Left cardiac atrium (tissue), 4 donors: ENCODE data around the gene SEMA5B. TPM values are rescaled to one million over a fixed set of nuclear protein-coding genes. Genes with fewer than 3 reads are reported as not detected.

ENCODE experiments used
- ATAC-seq, 2 donors: fragments of 200-7000 bp; cut with Tn5 transposase; one replicate each; pipeline ENCODE4 v1.9.1; 2020; ENCODE audit warnings: mild to moderate bottlenecking in 2 of 2, moderate library complexity in 2 of 2
- DNase-seq: peaks from one replicate; pipeline ENCODE4 v3.0.0-alpha.2; 2020
- intact Hi-C, 2 donors: fragments of 100-400 bp; cut with DNase I; formaldehyde crosslinking; loops; one replicate each; pipeline versions ENCODE4 v1.14.1 to v1.15.1; 2022 to 2023
- total RNA-seq, 2 donors: library from RNA; stranded (reverse); fragmentation: NEBNext Ultra II Directional; extraction: Animal tissue kit (Norgen Biotek cat#: 25700); gene quantifications; one replicate each; pipeline ENCODE4 v1.2.1, GENCODE V29; 2021
- donor health status: DM: no; HTN: yes; CAD: no.
- donor health status: DM: no; HTN: yes; CAD: no; lungs with severe emphysema.
- donor health status: DM: yes; HTN: yes; CAD: no.
- donor health status: Dilated cardiomyopathy.

SEMA5B gene
- total RNA-seq, 2 donors from 2014 or later = 1.7 to 2.4 TPM

DNA sequence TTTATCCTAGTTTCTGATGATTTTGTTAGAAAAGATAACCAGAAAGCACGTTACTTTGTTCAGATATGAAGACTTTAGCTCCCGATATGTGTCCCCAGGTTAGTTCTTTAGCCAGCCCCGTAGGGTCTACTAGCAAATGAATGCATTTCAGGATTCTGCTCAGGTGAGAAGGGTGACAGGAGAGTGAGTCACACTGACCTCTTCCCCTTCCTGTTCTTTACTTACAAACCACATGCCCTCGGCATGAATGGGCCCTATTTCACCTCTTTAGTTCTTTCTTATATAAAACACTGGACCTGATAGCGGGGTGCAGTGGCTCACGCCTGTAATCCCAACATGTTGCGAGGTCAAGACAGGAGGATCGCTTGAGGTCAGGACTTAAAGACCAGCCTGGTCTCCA, 134.3 kb downstream of the SEMA5B start:
- ATAC-seq = no peak
- DNase-seq = no peak
- intact Hi-C loops = no loop called here

DNA sequence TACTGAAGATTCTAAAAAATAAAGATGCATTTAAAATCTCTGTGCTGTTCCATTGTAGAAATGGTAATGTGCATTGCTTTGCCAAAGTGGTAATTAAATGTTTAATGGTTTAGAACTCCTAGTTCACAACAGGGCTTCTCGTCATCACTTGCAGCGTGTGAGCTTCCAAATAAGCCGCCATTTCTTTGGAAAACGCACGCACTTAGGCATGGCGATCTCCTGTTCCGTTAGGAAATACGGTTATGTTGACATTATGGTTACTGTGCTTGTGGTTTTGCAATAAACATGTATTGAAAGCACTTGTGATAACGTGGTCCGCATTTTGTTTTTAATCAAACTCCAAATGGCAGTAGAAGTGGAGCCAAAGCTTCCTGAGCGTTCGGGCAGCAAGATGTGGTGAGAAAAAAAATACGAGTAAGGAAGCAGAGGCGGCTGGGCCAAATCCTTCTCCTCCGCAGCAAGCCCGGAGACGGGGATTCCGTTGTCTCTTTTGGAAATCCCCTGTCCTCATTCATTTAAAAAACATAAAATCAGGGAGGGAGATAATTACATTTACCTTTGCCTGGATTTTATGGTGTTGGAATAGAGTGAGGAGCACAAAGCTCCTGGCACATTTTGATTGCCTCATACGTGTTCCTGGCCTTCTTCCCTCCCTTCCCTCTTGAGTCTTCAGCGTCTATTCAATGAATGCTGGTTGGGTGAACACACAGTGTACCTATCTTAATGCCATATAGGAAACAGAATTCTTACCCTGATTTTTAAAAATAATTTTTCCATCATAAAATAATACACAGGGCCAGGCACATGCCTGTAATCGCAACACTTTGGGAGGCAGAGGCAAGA, 135.2 kb downstream of the SEMA5B start:
- DNase-seq (no peak), ATAC-seq (no peak)
- intact Hi-C loops = no loop called here

DNA sequence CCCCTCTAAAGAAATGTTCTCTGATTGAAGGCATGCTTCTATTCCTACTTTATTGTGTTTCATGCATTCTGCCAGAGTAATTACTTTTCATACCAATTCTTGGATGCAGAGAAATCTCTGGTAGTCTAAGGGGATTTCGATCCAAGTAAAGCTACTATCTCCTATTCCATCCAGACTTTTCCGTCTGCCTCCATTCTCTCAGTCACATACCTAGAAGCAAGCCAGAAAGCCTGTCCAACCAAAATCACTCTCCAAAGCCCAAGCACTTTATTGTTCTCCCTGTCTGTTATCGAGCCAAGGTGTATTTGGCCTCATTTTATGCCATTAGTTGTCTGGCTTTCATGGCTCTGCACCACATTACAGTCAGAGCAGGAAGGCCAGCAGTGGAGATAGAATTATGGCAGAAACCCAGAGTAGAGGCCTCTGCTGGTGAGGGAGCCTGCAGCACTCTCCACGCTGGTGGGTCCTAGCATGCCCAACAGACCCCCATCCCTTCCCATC, 136.8 kb downstream of the SEMA5B start:
- intact Hi-C loops = no loop called here
- ATAC-seq (no peak), DNase-seq (no peak)

DNA sequence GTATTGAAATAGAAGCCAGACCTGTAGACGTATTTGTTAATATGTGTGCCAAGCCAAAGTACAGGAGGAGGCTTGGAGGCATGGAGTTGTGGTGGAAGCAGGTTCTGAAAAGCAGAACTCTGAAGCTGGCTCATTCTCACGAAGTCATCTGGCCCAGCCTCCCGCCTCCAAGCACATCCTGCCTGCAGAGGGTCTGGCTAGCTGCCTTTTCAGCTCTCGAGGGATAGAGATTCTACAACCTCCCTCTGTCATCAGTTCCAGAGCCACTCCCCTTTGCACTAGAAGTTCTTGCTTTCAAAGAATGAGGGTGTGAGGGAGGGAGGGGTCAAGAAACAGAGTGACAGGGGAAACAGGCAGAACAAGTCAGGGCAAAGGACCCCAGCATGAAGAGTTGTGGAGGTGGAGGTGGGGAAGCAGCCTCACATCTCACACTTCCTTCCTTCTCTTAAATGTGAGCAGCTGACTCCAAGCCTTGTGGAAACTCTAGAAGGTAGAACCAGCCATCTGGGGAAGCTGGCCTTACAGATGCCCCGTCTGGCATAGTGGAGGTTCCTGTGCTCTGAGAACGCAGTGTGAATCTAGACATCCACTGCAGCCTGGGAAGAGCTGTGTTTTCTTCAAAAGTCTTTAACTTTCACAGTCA, 137.4 kb downstream of the SEMA5B start:
- intact Hi-C loops = no loop called here
- ATAC-seq (peak; percentile 86 to 93), DNase-seq (peak; percentile 70)

DNA sequence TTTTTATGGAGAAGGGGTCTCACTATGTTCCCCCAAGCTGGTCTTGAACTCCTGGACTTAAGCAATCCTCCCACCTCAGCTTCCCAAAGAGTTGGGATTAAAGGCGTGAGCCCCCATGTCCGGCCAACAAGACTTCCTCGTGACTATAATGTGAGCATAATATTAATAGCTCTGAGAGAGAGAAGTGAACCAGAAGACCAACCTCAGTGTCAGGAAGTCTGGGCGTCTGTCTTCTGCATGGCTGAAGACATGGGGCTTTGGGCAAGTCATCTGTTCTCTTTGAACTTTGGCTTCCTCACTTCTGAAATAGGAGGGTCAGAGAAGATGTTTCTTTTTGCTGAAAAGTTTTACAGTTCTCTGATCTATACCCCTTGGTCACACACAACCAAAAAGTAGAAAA, 140.6 kb downstream of the SEMA5B start:
- DNase-seq = no peak
- intact Hi-C loops = no loop called here
- ATAC-seq = no peak

DNA sequence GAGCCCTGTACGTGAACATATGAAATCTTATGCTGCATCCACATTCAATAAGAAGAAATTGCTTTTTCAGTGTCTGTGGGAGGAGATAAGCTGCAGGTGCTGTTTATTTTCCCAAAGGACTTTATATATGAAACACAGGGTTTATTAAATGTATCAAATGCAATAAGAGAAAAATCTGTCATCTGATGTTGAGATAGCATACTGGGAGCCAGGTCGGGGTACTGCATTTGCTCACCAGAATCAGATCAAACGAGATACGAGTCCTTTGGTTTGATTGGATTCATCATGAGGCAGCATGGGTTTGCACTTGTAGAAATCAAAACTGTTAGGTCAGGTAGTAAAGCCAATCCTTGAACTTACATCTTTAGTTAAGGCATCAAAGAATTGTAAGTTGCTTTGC, 141.3 kb downstream of the SEMA5B start:
- ATAC-seq (no peak), DNase-seq (no peak)

DNA sequence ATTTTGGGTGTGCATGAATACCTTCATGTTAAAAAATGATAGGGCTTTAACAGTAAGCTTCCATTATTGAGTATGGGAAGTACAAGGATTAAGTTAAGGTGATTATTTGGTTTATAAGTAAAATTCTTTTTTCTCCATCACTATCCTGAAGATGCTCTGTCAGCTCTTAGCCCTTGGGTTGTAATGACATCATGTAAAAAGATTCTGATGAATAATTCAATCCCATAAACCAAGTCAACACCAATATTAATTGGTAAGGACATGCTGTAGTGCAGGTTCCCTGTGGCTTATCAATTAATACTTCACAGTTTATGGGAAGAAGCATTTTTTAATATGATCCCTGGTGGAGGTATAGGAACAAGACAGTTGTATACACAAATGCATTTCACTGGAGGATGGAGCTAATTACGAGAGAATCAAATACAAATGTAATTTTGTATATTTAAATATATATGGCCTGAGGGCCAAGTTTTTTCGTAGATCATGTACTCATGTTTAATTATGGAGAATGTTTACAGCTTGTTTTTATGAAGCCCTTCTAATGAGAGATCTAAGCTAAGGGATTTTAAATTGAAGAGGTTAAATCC, 145.1 kb downstream of the SEMA5B start:
- DNase-seq (no peak), ATAC-seq (no peak)
- intact Hi-C loops = no loop called here

More for the DNA sequence above, 141.3 kb downstream of the SEMA5B start:
- intact Hi-C loops = no loop called here

DNA sequence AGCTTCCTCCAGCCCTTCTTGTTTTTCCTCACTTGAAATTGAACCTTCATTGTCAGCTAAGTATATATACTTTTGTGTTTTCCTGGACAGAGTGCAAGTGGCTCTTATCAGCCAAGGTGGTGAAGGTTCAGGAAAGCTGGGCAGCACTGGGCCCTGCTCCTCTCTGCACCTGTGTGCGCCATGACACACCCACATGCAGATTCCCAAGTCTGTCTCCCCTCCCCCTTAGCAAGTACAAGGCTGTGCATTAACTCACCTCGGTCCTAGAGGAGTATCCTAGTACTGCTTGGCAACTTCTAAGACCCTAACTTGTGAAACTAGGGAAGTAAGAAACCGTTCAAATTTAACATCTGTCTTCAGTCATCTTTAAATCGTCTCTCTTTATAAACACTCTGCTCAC, 146.9 kb downstream of the SEMA5B start:
- intact Hi-C loops = no loop called here
- no peak for DNase-seq
- ATAC-seq = no peak

DNA sequence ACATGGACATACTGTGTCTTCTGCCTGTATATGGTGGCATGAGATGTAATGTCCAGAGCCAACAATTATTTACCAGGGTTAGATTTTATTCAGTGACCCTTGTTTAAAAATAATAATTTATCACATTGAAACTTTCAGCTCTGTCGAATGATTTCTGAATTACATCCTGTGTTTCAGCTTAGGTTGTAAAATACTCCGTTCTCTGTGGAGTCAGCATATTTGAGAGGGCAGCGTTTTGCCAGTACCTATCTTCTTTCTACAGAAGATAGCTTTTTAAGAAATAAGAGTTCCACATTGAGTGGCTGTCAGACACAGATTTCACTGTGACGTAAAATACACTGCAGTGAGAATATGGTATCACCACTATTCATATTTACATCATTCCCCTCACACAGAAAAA, 147.4 kb downstream of the SEMA5B start:
- intact Hi-C loops = no loop called here
- DNase-seq (no peak), ATAC-seq (no peak)

DNA sequence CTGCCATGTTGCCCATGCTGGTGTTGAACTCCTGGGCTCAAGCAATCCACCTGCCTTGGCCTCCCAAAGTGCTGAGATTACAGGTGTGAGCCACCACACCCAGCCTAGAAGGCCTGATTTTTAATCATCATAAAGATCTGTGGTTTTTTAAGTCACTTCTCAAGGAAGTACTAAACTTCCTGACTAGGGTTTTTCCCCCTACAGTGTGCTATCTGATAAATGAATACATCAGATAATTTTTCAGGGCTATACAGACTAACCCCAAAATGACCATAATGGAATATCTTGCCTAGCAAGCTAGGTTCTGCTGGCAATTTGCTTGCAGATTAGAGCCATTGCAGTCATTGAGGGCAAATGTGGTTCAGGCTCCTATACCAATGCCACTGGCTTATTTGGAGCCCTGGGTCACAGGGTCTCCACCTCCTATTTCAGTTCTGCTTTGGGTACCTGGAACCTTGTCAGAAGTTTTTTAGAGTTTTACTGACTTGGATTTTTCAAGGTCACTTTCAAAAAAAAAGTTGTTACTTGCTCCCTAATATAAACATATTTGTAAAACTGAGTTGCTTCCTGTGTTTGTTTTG, 151.9 kb downstream of the SEMA5B start:
- ATAC-seq (no peak), DNase-seq (no peak)
- intact Hi-C loops = no loop called here

DNA sequence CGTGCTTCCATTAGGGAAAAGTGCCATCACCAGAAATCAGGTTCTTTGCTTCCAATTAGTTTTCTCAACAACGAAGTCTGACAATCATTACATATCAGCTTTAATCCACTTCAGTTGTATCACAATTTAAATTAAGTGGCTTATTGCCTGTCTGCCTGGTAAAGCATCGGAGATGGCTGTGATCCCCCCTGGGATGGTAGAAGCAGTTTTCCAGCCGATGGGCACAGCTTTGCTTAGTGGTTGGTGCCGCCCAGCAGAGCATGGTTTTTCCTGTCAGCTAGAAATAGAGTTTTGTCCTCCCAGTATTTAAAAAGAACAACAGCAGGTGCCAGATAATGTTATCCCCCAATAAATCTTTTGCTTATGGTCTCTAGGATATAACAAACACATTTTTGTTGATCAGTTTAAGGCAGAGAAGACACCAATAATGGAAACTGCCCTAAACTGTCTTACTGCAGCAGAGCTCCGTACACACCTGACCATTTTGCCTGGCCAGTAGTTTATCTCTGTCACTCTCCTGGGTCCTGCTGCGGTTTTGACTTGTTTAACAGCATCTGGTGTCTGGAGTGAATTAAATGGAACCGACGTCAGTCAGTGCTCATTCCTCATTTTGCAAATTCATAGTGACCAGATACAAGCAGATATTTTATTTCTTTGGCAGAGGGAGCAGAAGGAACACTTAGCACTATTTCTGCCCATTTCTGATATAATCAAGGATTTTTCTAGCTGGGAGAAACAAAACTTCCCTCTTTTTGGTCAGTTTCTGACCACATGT, 153.6 kb downstream of the SEMA5B start:
- intact Hi-C loops = no loop called here
- DNase-seq (no peak), ATAC-seq (no peak)

DNA sequence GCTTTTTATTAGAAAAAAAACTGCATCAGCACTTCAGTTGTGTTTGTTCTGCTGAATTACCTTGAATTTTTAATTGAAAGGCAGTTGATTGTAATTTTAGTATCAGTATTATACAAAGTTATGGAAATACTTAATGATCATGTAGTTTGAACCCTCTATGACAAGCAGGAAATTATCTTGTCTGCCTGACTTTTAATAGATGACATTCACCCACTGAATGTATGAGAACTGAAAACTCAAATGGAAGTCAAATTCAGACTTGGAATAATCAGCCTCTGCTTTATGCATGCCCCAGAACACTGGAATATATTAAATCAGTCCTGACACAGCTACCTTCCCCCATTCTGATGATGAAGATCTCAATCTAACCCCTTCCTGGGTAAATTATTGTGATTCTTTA, 159.2 kb downstream of the SEMA5B start:
- ATAC-seq (no peak), DNase-seq (no peak)
- intact Hi-C loops = no loop called here

DNA sequence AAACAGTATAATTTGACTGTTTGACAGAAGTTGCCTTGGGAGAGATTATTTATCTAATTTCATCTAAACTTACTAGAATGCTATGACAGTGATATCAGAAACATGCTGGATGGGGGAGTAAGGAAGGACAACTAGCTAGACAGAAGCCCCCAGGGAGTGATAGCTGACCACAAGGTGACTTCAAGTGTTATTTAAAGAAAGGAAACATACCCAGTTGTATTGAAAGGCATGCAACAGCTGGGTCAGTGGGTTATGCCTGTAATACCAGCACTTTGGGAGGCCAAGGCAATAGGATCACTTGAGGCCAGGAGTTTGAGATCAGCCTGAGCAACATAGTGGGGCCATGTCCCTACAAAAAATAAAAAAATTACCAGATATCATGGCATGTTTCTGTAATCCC, 163.1 kb downstream of the SEMA5B start:
- intact Hi-C loops = no loop called here
- ATAC-seq (no peak), DNase-seq (no peak)

DNA sequence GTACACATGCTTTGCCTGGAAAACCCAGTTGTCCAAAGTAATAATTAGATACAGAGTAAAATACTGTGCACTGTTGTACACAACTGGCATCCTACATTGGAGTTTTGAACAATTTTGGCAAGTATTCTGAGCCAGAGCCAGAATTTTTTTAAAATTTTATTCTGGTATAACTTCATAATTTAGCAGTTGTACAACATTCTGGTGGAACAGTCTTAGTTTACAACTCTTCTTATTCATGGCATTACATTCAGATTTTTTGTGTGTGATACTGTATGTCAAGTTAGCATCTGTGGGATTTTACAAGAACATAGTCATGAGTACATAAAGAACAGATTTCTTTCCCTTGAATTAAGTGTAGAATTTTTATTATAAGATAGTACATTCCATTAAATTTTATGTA, 165.2 kb downstream of the SEMA5B start:
- ATAC-seq = no peak
- intact Hi-C loops = no loop called here

More for the DNA sequence above, 165.2 kb downstream of the SEMA5B start:
- no peak for DNase-seq

Other genes with a start within 250 kb of the SEMA5B start
- 1 to 10 TPM; 6.2 to 6.3 TPM for gene HSPBAP1, start 233.9 kb downstream of the SEMA5B start, total RNA-seq
- gene SLC49A4, start 232.7 kb downstream of the SEMA5B start, total RNA-seq = 10 to 100 TPM; 16.8 to 23.2 TPM
- gene PDIA5, start 39.3 kb upstream of the SEMA5B start, total RNA-seq = 10 to 100 TPM in 1 of 2 donors, 1 to 10 TPM in 1; 9.0 to 15.5 TPM
- 10 to 100 TPM in 1 of 2 donors, 1 to 10 TPM in 1; 9.2 to 11.2 TPM for gene SEC22A, start 174.2 kb upstream of the SEMA5B start, total RNA-seq